Right lobe of liver (tissue), 6 donors: ENCODE data around the gene USP38. TPM values are rescaled to one million over a fixed set of nuclear protein-coding genes. Genes with fewer than 3 reads are reported as not detected.
A peak's percentile ranks its signal among the peaks of the same experiment; 100 is the strongest.

Experiments used
- ATAC-seq, 4 donors: fragments of 200-7000 bp; cut with Tn5 transposase; one replicate each; pipeline ENCODE4 v1.9.1; 2020; ENCODE audit warnings: mild to moderate bottlenecking in 4 of 4, moderate library complexity in 4 of 4
- DNase-seq, 3 donors: peaks; one replicate each; pipeline ENCODE4 v3.0.0-alpha.2; 2020
- H3K27ac ChIP-seq, 3 donors: fragments of 200-600 bp; one replicate each; pipeline ENCODE4 v1.8.0; 2022
- H3K27me3 ChIP-seq, 2 donors: fragments of 200-600 bp; one replicate each; pipeline ENCODE4 v1.8.0; 2022
- H3K36me3 ChIP-seq, 4 donors: fragments of 200-600 bp; sonication (generic) in 1 of 4; one replicate each; pipeline versions ENCODE4 v1.5.1 to v1.8.0; 2017 to 2022; ENCODE audit warnings: control low read depth in 1 of 4
- H3K4me1 ChIP-seq, 4 donors: fragments of 200-600 bp; sonication (generic) in 1 of 4; one replicate each; pipeline versions ENCODE4 v1.5.1 to v1.8.0; 2017 to 2022; ENCODE audit warnings: control low read depth in 1 of 4
- H3K4me3 ChIP-seq, 3 donors: fragments of 200-600 bp; one replicate each; pipeline ENCODE4 v1.8.0; 2022
- H3K9me3 ChIP-seq, 4 donors: fragments of 200-600 bp; sonication (generic) in 1 of 4; one replicate each; pipeline versions ENCODE4 v1.5.1 to v1.8.0; 2017 to 2022; ENCODE audit warnings: control low read depth in 1 of 4
- CTCF ChIP-seq, 4 donors: fragments of 200-600 bp in 3 of 4; fragments of 450-650 bp in 1 of 4; IDR thresholded peaks; one replicate each; pipeline versions ENCODE4 v1.5.1 to v1.8.0; 2016 to 2022; ENCODE audit warnings: antibody characterized with exemption in 4 of 4, mild to moderate bottlenecking in 2 of 4
- POLR2A ChIP-seq: fragments of 450-650 bp; IDR thresholded peaks from one replicate; pipeline ENCODE4 v1.6.1; 2017; ENCODE audit warnings: antibody characterized with exemption, mild to moderate bottlenecking
- WGBS: methylation state at CpG from one replicate; pipeline ENCODE4 v1.1.6; 2018; ENCODE audit warnings: low coverage, low lambda C conversion rate; ENCODE audit not compliant: insufficient coverage; ENCODE audit errors: missing lambda C conversion rate; 5-methylcytosine and 5-hydroxymethylcytosine counted together
- intact Hi-C, 2 donors: fragments of 100-400 bp; cut with DNase I; formaldehyde crosslinking; loops; one replicate each; pipeline versions ENCODE4 v1.11.2 to v1.14.1; 2022
- total RNA-seq, 6 experiments: library from RNA; depleted of rRNA in 2 of 6; stranded (reverse); fragments of >200 nt in 2 of 6; fragmentation: NEBNext Ultra II Directional in 3 of 6; extraction: Animal tissue kit (Norgen Biotek cat#: 25700) in 3 of 6; gene quantifications; one replicate each; pipeline versions ENCODE4 v1.1.0 to v1.2.4, GENCODE V29; 2016 to 2023
- donor health status: DM: no; HTN: yes; CAD: no.
- donor health status: DM: no; HTN: no; CAD: no.
- donor health status: DM: no; HTN: no; CAD: no.
- donor health status: DM: no; HTN: yes; CAD: no.
- donor health status: DM: no; HTN: yes; CAD: no.

Gene USP38
- total RNA-seq, 6 experiments from 2014 or later: 21.0 to 24.6 (median 21.4) TPM

- H3K27me3 ChIP-seq: no peaks in the 10 kb centered on the region
- peak overlapping the region in 2 of 3 donors; percentile 20 to 88 for H3K27ac ChIP-seq
- TF ChIP-seq POLR2A (no peak), CTCF (IDR thresholded peaks at IDR 0.05) (no peak)
- intact Hi-C loops: no loop called here
- ATAC-seq (no peak), DNase-seq (no peak)
- peaks cover 0 to 34% (median 0%) of the 10 kb centered on the region in 4 donors for H3K4me1 ChIP-seq
- no peaks in the 10 kb centered on the region for H3K9me3 ChIP-seq
- under 1% methylated on average over 7 of the region's 7 CpGs for WGBS
- peak overlapping the region; percentile 84 to 90 (median 84) for H3K4me3 ChIP-seq
- H3K36me3 ChIP-seq: peaks cover 0 to 21% (median 1%) of the 10 kb centered on the region in 4 donors
Observed at GRCh38 chr4:143186649-143187048, 1.9 kb downstream of the USP38 start.

- 27% methylated on average over 3 of the region's 3 CpGs for WGBS
- no peak for ATAC-seq
- Histone ChIP-seq H3K27me3 (no peaks in the 10 kb centered on the region), H3K27ac (no peak overlapping the region), H3K4me3 (peak overlapping the region in 2 of 3 donors; percentile 84), H3K4me1 (peaks cover 0 to 30% (median 0%) of the 10 kb centered on the region in 4 donors), H3K36me3 (peaks cover 0 to 33% (median 2%) of the 10 kb centered on the region in 4 donors), H3K9me3 (no peaks in the 10 kb centered on the region)
- no peak for DNase-seq
- intact Hi-C loops: no loop called here
- TF ChIP-seq CTCF (IDR thresholded peaks at IDR 0.05) (no peak), POLR2A (no peak)
Observed at GRCh38 chr4:143188136-143189088, 3.7 kb downstream of the USP38 start.

DNA sequence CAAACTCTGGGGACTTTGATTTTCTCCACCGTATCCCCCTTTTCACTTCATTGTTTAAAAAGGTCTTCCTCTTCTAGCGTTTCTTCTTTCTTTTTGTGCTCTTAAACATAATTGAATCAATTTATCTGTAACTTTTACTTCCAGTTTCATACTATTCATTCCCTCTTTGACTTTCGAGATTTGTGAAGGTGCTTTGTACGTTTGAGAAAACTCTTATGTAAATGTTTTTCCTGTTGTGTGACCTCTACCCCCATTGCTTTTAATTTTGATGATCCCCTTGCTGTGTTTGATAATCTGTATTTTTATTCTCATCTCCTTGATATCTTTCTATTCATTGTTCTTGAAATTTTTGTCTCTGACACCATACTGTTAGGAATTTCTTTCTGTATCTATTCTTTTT, 4.8 kb downstream of the USP38 start:
- Histone ChIP-seq H3K36me3 (peaks cover 0 to 33% (median 2%) of the 10 kb centered on the region in 4 donors), H3K4me3 (no peak overlapping the region), H3K27me3 (no peaks in the 10 kb centered on the region), H3K9me3 (no peaks in the 10 kb centered on the region), H3K4me1 (peaks cover 0 to 23% (median 0%) of the 10 kb centered on the region in 4 donors), H3K27ac (no peak overlapping the region)
- WGBS: 36% methylated on average over 4 of the region's 4 CpGs
- ATAC-seq (no peak), DNase-seq (no peak)
- TF ChIP-seq POLR2A (no peak), CTCF (IDR thresholded peaks at IDR 0.05) (no peak)
- intact Hi-C loops: no loop called here

GRCh38 chr4:143195581-143195980, 10.9 kb downstream of the USP38 start:
- TF ChIP-seq CTCF (IDR thresholded peaks at IDR 0.05) (no peak), POLR2A (no peak)
- Histone ChIP-seq H3K9me3 (no peaks in the 10 kb centered on the region), H3K27me3 (no peaks in the 10 kb centered on the region), H3K36me3 (peaks cover 8 to 76% (median 25%) of the 10 kb centered on the region in 4 donors), H3K4me1 (no peaks in the 10 kb centered on the region), H3K27ac (no peak overlapping the region), H3K4me3 (no peak overlapping the region)
- no peak for ATAC-seq
- no peak for DNase-seq
- intact Hi-C loops: no loop called here
